Measurements from ENCODE around the gene FCMR.
A peak's percentile ranks its signal among the peaks of the same experiment; 100 is the strongest.

FCMR gene

DNA sequence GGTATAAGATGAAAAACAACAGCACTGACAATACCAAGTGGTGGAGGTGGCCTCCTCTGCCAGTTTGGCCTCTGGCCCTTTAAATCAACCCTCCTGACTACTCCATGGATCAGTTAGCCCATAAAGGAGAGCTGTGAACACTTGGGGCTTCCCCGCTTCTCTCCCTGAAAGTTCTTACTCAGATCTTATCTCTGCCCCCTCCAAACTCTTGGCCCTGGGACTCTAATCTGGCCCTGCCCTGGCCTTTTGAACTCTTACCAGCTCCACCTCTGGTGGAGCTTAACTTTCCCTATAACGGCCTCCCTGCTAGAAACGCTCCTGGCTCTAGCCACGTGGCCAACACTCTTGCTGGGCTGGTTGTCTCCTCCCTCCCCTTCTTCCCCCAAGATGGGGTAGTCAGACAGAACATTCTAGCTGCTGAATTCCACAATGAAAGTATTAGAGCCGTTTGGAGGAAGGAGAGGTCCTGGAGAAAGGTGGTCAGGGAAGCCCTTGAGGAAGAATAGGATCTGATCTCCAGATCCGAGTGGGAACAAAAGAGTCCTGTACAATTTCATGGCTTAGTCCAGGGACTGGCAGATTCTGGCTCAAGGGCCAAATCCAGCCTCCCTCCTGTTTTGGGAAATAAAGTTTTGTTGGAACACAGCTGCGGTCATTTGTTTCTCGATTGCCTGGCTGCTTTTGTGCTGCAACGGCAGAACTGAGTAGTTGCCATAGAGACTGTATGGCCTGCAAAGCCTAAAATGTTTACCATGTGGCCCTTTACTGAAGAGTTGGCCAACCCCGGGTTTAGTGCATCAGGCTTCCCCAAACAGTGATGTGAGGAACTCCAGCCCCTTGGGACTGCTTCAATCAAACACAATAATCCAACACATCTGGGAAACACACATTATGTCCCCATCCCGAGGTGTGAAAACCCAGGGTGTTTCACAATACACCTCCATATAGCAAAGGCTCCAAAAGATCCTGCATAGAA, 34.0 kb upstream of the FCMR start:
- H3K27me3 Mint-ChIP-seq (ENCODE audit: low read depth): no peaks in the 10 kb centered on the region
- no peaks in the 10 kb centered on the region for H3K9me3 Mint-ChIP-seq
- H3K27ac Mint-ChIP-seq: peak overlapping the region; percentile 28
- peaks cover 12% of the 10 kb centered on the region for H3K4me1 Mint-ChIP-seq (ENCODE audit: low read depth)
- H3K36me3 Mint-ChIP-seq (ENCODE audit: low read depth): no peaks in the 10 kb centered on the region
- H3K4me3 Mint-ChIP-seq: no peak overlapping the region

DNA sequence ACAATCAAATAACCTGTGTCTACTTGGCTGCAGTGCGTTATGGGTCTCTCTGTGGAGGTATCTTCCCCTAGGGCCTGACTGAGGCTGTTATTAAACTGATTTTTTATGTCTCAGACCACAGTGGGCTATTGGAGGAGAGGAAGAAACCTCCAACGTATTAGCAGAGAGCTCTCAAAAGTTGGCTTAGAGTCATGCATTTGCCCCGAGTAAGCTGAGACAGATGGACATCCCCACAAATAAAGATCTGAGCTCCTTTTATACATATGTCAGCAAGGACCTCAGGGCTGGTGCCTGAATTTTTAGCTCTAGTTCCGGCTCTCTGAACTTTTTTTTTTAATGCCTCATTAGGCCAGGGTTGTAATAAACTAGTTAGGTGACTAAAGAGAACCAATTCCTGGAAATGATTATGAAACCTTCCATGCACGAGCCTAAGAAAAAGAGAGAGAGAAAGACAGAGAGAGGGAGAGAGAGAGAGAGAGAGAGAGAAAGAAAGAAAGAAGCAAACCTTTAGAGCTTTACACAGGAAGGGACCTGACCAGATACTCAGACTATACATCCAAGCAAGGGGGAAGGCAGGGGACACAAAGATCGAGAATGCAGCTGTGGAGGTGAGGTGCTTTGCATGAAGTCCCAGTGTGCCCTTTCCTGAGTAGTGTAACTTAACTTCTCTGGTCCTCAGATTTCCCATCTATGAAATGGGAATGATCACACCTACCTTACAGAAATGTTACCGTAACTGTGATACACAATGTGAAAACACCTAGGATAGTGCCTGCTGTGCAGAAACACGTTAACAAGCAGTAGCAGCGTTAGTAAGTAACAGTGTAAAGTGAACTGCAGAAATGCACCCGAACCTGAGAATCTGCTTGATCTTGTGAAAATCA, 33.0 kb upstream of the FCMR start:
- Mint-ChIP-seq H3K4me1 (ENCODE audit: low read depth) (peaks cover 12% of the 10 kb centered on the region), H3K27me3 (ENCODE audit: low read depth) (no peaks in the 10 kb centered on the region), H3K27ac (no peak overlapping the region), H3K9me3 (no peaks in the 10 kb centered on the region), H3K36me3 (ENCODE audit: low read depth) (no peaks in the 10 kb centered on the region), H3K4me3 (no peak overlapping the region)

GRCh38 chr1:206953626-206954025, 31.9 kb upstream of the FCMR start:
- peaks cover 12% of the 10 kb centered on the region for H3K4me1 Mint-ChIP-seq (ENCODE audit: low read depth)
- no peak overlapping the region for H3K27ac Mint-ChIP-seq
- no peaks in the 10 kb centered on the region for H3K36me3 Mint-ChIP-seq (ENCODE audit: low read depth)
- no peak overlapping the region for H3K4me3 Mint-ChIP-seq
- no peaks in the 10 kb centered on the region for H3K9me3 Mint-ChIP-seq
- H3K27me3 Mint-ChIP-seq (ENCODE audit: low read depth): no peaks in the 10 kb centered on the region

DNA sequence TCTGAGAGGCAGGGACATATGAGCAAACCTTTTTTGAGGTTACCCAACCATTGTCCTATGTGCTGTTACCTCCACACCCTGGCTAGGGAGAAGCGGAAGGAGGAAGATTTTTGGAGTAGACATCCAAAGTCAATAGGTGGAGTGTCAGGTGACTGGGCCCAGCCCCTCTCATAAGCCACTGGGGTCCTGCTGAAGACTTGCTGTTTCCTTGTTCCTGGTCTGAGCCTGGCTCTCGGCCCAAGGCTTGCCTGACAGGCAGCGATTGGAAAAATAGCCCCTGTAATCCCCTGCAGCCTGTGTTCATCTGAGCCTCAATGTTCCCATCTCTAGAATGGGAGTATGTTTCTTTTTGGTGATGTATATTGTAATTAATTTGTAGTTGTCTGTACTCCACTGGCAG, 31.4 kb upstream of the FCMR start:
- H3K4me1 Mint-ChIP-seq (ENCODE audit: low read depth): peaks cover 12% of the 10 kb centered on the region

GRCh38 chr1:206952171-206952570, 30.4 kb upstream of the FCMR start:
- H3K27ac Mint-ChIP-seq: no peak overlapping the region
- H3K4me1 Mint-ChIP-seq (ENCODE audit: low read depth): peaks cover 12% of the 10 kb centered on the region
- no peaks in the 10 kb centered on the region for H3K9me3 Mint-ChIP-seq
- H3K4me3 Mint-ChIP-seq: no peak overlapping the region
- no peaks in the 10 kb centered on the region for H3K27me3 Mint-ChIP-seq (ENCODE audit: low read depth)
- H3K36me3 Mint-ChIP-seq (ENCODE audit: low read depth): no peaks in the 10 kb centered on the region

More for the DNA sequence above, 31.4 kb upstream of the FCMR start:
- Mint-ChIP-seq H3K4me3 (no peak overlapping the region), H3K27me3 (ENCODE audit: low read depth) (no peaks in the 10 kb centered on the region), H3K9me3 (no peaks in the 10 kb centered on the region), H3K36me3 (ENCODE audit: low read depth) (no peaks in the 10 kb centered on the region), H3K27ac (no peak overlapping the region)

GRCh38 chr1:206951318-206952100, 29.8 kb upstream of the FCMR start:
- peaks cover 3% of the 10 kb centered on the region for H3K27me3 Mint-ChIP-seq (ENCODE audit: low read depth)
- no peaks in the 10 kb centered on the region for H3K9me3 Mint-ChIP-seq
- H3K4me3 Mint-ChIP-seq: no peak overlapping the region
- peaks cover 12% of the 10 kb centered on the region for H3K4me1 Mint-ChIP-seq (ENCODE audit: low read depth)
- H3K36me3 Mint-ChIP-seq (ENCODE audit: low read depth): no peaks in the 10 kb centered on the region
- H3K27ac Mint-ChIP-seq: no peak overlapping the region

- Mint-ChIP-seq H3K4me3 (no peak overlapping the region), H3K9me3 (no peaks in the 10 kb centered on the region), H3K27ac (no peak overlapping the region), H3K36me3 (ENCODE audit: low read depth) (no peaks in the 10 kb centered on the region), H3K27me3 (ENCODE audit: low read depth) (peaks cover 11% of the 10 kb centered on the region), H3K4me1 (ENCODE audit: low read depth) (peaks cover 4% of the 10 kb centered on the region)
Measured at GRCh38 chr1:206949641-206950040, 27.9 kb upstream of the FCMR start.

GRCh38 chr1:206949208-206949607, 27.5 kb upstream of the FCMR start:
- H3K9me3 Mint-ChIP-seq: no peaks in the 10 kb centered on the region
- peaks cover 3% of the 10 kb centered on the region for H3K4me1 Mint-ChIP-seq (ENCODE audit: low read depth)
- H3K27me3 Mint-ChIP-seq (ENCODE audit: low read depth): peaks cover 13% of the 10 kb centered on the region
- H3K4me3 Mint-ChIP-seq: no peak overlapping the region
- H3K27ac Mint-ChIP-seq: no peak overlapping the region
- H3K36me3 Mint-ChIP-seq (ENCODE audit: low read depth): no peaks in the 10 kb centered on the region

DNA sequence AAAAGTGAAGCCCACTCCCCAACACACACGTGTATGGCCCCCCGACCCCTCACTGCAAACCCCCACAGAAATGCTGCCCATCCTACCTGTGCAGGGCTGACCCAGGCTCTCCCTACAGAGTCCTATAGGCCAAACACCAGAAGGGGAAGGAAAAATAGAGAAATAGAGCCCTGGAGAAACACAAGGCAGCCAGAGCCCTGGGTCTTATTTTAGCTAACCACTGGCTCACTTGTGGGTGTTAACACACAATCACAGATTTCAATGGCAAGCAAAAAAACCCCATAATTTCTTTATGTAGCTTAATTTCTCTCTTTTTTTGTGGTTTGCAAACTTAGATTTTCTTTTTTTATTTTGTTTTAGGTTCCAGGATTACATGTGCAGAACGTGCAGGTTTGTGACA, 25.5 kb upstream of the FCMR start:
- Mint-ChIP-seq H3K4me3 (no peak overlapping the region), H3K4me1 (ENCODE audit: low read depth) (no peaks in the 10 kb centered on the region), H3K9me3 (no peaks in the 10 kb centered on the region), H3K36me3 (ENCODE audit: low read depth) (no peaks in the 10 kb centered on the region), H3K27me3 (ENCODE audit: low read depth) (peaks cover 27% of the 10 kb centered on the region), H3K27ac (no peak overlapping the region)

DNA sequence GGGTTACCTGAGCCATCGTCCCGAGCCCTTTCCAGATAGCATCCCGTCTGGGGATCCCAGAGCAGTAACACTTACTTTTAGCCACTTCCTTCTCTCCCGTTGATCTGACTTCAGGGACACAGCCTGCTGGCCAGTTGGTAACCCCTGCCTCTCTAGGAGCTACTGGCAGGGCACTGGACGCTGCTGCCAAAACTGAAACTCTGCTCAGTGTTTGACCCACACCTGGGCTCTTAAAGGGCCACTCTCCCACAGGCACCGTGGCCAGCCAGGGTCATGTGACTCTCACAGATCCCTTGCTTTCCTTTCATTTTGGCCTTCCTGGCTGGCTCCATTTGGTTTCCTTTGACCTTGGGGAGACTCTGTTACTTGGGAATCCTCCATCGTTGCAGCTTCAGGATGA, 24.5 kb upstream of the FCMR start, which contains the start of gene PIGR:
Gene PIGR (minus strand): TSS at position 206 of the 400 bp plus-strand sequence. CDS start 5,935 bp downstream, outside the sequence.
- Mint-ChIP-seq H3K27me3 (ENCODE audit: low read depth) (peaks cover 30% of the 10 kb centered on the region), H3K27ac (no peak within 1 kb of the TSS)

DNA sequence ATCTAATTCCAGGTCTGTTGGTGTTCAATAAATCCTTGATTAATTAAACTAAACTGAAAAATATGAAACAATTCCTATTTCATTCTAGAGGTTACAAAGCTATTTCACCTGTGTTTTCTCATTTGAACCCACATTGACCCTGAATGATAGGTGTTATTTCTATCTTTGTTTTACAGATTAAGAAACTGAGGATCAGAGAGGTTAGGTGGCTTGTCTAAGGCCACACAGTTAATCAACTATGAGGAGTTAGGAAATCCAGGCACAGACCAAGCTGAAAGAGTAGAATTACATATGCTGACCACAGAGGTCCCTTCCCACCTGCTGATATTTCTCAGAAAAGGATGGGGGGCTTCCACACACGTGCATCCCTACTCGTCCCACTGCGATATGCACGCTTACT, 24.0 kb upstream of the FCMR start:
- H3K9me3 Mint-ChIP-seq: no peaks in the 10 kb centered on the region
- H3K4me3 Mint-ChIP-seq: no peak overlapping the region
- H3K27ac Mint-ChIP-seq: no peak overlapping the region
- no peaks in the 10 kb centered on the region for H3K4me1 Mint-ChIP-seq (ENCODE audit: low read depth)
- peaks cover 34% of the 10 kb centered on the region for H3K27me3 Mint-ChIP-seq (ENCODE audit: low read depth)
- H3K36me3 Mint-ChIP-seq (ENCODE audit: low read depth): no peaks in the 10 kb centered on the region

More for the DNA sequence above, 24.5 kb upstream of the FCMR start, which contains the start of gene PIGR:
- H3K9me3 Mint-ChIP-seq: no peaks in the 10 kb centered on the region
- H3K4me3 Mint-ChIP-seq: no peak within 1 kb of the TSS
- no peaks in the 10 kb centered on the region for H3K4me1 Mint-ChIP-seq (ENCODE audit: low read depth)
- H3K36me3 Mint-ChIP-seq (ENCODE audit: low read depth): no peaks in the 10 kb centered on the region

DNA sequence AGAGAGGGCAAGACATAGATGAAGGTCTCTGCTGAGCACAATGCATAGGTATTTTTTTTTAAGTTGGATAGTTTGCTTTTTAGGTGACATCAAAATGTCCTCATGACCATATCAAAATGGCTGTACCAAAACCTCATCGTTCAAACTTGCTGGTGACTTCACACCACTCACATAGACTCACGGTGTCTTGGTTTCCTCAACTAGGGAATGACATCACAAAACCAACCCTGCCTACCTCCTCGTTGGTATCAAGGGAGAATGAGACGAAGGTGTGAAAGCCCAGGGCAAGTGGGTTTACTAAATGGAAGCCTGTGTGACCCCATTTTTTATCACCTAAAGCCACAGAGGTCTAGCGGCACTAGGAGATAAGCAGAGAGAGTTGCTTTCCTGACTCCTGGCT, 23.0 kb upstream of the FCMR start:
- Mint-ChIP-seq H3K4me1 (ENCODE audit: low read depth) (no peaks in the 10 kb centered on the region), H3K27ac (no peak overlapping the region), H3K9me3 (no peaks in the 10 kb centered on the region), H3K27me3 (ENCODE audit: low read depth) (peaks cover 40% of the 10 kb centered on the region), H3K36me3 (ENCODE audit: low read depth) (no peaks in the 10 kb centered on the region), H3K4me3 (no peak overlapping the region)

- Mint-ChIP-seq H3K9me3 (no peaks in the 10 kb centered on the region), H3K27me3 (ENCODE audit: low read depth) (peaks cover 39% of the 10 kb centered on the region), H3K27ac (no peak overlapping the region), H3K4me1 (ENCODE audit: low read depth) (no peaks in the 10 kb centered on the region), H3K36me3 (ENCODE audit: low read depth) (no peaks in the 10 kb centered on the region), H3K4me3 (no peak overlapping the region)
Measured at GRCh38 chr1:206941766-206942418, 20.2 kb upstream of the FCMR start.

DNA sequence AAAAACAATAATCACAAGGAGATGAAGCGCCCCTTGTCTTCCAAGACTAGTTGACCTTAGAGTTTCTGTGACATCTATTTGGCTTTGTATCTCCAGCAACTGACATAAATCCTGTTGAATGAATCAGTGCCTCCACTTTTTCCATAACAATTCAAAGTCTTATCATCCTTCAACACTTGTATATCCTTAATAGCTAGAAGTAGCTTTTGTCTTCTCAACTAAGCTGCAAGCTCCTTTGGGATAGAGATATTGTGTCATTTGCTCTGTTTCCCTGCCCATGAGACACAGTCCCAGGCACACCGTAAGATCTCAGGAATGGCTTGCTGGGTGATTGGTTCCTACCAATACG, 18.8 kb upstream of the FCMR start:
- H3K9me3 Mint-ChIP-seq: no peaks in the 10 kb centered on the region
- no peaks in the 10 kb centered on the region for H3K4me1 Mint-ChIP-seq (ENCODE audit: low read depth)
- H3K27ac Mint-ChIP-seq: no peak overlapping the region
- H3K4me3 Mint-ChIP-seq: no peak overlapping the region
- H3K36me3 Mint-ChIP-seq (ENCODE audit: low read depth): no peaks in the 10 kb centered on the region
- peaks cover 37% of the 10 kb centered on the region for H3K27me3 Mint-ChIP-seq (ENCODE audit: low read depth)

All from T-helper 1 cell treated with Interleukin-12 subunit alpha and Interleukin-12 subunit beta and Interleukin-4 antibody, amounts not matched to agents 30 μg/mL and 1 μg/mL, for 36 hours (primary cell).